ENCODE results near the gene IZUMO3.
"Not testable (repeated sequence)": the region's sequence is repeated elsewhere in the genome, so short reads cannot be mapped to it uniquely, and the experiment has no call there.

Gene IZUMO3

DNA sequence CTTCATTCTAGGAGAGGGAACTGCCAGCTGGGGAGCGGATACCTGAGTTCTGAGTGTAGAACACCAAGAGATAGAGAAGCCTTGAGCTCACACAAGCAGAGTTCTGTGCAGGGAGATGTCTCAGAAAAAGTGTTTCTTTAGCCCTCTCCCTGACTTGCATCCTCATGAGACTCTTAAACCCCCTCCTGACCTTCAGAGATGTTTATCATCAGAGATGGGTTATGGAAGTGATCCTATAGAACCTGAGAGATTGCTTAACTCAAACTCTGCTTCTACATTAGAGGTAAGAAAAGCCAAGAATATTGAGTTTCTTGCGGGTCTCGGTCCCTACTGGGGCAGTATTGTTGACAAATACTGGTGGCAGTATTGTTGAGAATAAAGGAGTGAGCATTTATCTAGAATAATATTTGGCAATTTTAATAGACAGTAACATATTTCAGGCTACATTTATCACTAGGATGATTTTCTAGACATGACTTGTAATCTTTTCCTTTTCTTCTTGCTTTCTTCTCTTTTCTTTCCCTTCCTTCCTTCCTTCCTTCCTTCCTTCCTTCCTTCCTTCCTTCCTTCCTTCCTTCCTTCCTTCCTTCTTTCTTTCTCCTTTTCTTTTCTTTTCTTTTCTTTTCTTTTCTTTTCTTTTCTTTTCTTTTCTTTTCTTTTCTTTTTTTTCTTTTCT, at the start of gene IZUMO3:
Gene IZUMO3, minus strand, starts transcription at position 51 of the 676 bp plus-strand sequence. CDS start 248 bp downstream, outside the sequence.
- no peak for DNase-seq

DNA sequence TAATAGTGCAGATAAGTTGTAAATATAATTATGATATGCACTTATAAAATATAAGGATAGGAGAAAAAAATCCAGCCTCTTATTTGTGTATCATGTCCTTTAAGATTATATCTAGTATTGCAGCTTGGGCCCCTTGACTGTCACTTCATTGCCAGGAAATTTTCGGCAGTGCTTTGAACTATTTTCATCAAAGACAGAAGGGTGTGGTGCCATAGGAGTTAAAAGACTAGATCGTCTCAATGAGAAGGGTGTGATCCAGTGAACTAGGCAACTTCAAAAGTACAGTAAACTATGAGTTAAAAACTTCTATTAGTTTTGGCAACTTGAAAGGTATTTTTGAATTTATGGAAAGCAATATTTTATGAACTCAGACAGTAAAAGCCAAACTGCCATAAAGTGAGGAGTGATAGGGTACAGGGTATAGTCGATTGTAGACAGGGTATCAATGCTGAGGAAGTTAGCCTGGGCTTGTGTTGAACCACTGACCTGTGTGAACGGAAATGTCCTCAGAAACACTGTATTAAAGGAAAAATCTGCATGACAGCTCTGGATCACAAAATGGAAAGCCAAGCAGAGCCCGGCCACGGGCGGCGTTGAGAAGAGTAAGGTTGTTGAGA, 48.6 kb upstream of the IZUMO3 start:
- no peak for DNase-seq

GRCh38 chr9:24590432-24590831, 44.7 kb upstream of the IZUMO3 start:
- no peak for DNase-seq

DNA sequence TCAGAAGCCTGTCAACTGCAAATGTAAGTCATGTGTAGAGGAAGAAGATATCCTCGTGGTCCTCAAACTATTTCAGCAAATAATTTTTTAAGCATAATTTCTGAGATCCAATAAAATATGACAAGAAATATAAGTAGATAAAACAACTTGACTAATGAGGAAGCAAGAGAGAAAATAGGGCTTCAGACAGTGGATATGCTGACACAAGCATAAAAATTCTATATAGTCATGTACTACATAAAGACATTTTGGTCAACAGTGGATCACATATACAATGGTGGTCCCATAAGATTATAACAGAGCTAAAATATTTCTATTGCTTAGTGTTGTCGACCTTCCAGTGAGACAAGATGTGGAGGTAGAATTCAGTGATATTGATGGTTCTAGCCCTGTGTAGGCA, 42.2 kb upstream of the IZUMO3 start:
- DNase-seq: no peak

GRCh38 chr9:24582146-24583126, 36.7 kb upstream of the IZUMO3 start:
- no peak for DNase-seq

DNA sequence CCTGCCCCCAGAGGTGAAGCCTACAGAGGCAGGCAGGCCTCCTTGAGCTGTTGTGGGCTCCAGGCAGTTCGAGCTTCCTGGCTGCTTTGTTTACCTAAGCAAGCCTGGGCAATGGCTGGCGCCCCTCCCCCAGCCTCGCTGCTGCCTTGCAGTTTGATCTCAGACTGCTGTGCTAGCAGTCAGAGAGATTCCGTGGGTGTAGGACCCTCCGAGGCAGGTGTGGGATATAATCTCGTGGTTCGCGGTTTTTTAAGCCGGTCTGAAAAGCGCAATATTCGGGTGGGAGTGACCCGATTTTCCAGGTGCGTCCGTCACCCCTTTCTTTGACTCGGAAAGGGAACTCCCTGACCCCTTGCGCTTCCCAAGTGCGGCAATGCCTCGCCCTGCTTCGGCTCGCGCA, 34.3 kb upstream of the IZUMO3 start:
- DNase-seq: not testable (repeated sequence)

DNA sequence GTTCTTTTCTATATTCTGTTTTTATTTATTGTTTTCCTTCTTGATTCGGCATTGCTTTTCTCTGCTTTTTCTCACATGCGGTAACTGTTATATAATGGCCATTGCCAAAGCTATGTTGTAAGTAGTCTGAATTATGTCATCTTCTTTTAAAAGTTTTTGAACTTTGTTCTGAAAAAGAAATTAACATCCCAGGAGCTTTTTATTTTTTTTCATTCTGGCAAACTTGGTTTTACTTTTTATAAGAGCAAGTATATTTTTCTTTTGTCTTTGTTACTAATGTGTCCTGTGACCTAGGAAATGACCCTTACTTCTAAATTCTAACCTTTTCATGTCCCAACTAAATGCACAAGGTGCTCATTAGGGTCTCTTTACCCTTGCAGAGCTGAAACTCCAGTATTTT, 26.7 kb upstream of the IZUMO3 start:
- no peak for DNase-seq

- no peak for DNase-seq
These were observed 16.3 kb upstream of the IZUMO3 start for GRCh38 chr9:24561957-24562356.

DNA sequence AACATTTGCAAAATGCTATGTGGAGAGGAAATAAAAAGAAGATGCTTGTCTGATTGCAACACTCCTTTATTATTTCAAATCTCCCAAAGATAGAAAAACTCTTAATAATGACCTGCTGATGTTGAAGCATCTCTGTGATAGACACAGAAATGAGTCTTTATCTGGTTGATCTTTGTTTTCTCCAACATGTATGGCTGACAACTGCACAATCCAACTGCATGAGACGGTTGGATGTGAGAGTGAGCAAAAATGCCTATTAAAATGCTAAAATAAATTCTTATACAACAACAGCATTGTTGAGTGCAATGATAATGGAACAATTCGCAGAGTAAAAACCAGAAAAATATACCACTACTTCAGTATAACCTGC, 7.5 kb upstream of the IZUMO3 start:
- DNase-seq: no peak

DNA sequence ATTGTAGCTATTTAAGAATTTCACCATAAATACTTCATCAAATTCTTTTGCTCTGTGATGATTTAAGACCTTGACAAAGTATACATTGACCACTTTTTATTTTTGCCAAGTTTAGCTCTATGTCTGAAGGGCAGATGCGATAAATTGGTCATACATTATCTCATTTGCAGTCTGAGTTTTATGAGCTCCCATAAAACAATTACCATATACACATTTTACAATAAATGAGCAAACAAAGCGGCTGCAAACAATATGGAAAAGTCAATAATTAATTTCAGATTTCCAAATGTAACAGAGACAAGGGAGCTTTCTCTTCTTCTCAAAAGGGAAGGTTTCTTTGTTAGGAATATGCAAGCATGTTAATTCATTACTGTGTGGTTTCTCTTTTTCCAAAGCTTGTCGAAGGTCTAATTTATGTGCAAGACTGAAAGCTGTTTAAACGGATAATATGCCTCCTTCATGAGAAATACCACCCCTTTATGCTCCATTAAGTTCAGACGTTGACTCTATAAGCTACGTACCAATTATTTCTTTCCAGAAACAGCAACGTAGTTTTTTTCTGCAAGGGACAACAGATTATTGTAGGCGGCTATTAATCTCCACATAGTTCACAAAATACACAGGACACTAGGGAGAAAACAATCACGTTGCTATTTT, 7.0 kb upstream of the IZUMO3 start:
- no peak for DNase-seq

DNA sequence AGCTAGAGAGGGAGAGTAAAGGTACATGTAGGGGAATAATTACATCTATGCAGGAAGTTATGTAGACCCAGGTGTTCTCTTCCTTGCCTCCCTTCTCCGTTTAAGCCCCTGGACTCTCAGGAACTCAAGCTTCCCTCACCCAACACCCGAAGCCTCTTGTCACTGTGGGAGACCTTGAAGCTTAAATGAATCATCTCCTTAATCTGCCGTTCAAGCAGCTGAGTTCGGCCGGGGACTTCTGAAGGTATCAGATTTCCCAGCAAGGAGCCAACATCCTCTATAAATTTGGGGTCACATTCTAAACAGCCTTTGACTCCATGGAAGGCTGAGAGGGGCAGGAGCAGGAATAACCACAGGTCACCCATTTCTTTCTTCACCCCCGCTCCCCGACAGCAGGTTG, 412 bp downstream of the IZUMO3 start:
- DNase-seq: no peak

DNA sequence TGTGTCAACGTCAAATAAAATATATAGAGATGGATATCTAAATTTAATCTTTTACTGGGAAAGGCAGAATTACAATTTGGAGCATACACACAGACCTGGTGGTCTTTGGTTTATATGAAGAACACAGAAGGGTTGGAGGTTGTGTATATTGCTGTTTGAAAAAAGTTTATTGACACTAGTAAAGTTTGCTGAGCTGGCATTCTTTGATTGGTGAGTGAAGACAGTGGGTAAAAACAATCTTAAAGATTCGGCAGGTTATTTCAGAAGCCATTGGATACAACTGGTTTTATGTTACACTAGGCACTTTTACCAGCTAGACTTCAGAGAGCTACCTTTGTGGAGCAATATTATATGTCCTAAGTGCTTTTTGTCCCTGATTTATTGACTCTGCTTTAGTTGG, 27.2 kb downstream of the IZUMO3 start:
- no peak for DNase-seq

DNA sequence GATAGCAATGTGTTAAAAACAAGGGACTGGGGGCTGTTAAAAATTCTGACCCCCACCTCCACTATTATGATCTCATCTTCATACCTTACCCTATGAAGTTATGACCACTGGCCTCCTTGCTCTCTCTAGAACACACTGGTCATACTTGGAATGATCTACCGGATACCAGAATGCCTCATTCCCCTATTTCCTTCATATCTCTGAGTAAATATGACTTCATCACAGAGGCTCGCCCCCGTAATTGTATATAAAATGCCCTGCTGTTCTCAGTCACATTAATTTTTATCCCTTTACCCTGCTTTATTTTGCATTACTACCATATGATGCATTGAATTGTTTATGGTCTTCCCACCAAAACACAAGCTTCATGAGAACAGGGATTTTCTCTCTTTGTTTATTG, 29.2 kb downstream of the IZUMO3 start:
- no peak for DNase-seq

DNA sequence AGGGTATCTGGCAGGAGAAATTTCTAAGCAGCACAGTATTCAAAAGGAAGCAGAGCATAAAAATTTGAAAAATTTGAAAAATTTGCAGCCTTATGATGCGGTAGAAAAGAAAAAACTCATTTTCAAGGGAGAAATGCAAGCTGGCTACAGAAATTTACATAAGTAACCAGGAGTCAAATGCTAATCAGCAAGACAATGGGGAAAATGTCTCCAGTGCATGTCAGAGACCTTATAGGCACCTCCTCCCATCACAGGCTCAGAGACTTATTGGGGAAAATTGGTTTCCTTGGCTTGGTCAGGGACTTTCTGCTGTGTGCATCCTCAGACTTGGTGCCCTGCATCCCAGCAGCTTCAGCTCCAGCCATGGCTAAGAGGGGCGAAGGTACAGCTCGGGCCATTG, 35.8 kb downstream of the IZUMO3 start:
- DNase-seq: no peak

GRCh38 chr9:24504521-24504920, 41.2 kb downstream of the IZUMO3 start:
- DNase-seq: no peak

DNA sequence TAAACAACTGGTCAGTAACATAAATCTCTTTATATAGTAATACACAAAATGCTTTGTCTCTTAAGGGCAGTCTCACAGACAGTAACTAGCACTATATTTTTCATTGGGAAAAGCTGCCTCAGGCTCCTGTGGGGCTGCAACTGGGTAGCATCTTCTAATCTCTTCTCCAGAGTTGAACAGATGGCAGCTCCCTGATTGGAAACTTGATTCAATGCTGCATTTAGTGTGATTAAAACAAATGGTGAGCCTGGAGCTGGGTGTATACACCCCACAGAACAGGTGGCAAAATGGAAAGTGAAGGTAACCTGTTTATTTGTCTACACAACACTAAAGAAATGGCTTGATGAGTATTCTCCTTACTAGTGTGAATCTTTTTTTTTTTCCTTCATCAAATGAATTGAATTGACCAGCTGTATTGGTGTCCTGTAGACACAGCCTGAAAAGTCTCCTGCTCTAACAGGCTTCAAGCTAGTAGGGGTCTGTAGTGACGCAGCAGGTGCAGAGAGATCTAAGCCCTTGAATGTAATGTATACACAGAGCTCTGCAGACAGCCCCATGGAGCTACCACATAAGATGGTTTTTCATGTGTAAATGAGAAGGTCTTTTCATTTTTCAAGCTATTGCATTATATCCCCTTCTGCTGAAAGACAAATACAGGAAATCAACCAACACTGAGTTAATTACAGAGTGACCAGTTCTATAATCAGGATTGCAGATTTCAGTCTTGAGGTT, 43.3 kb downstream of the IZUMO3 start:
- no peak for DNase-seq

GRCh38 chr9:24500761-24501160, 44.9 kb downstream of the IZUMO3 start:
- no peak for DNase-seq

- no peak for DNase-seq
These were observed 47.1 kb downstream of the IZUMO3 start for GRCh38 chr9:24498632-24499031.

DNA sequence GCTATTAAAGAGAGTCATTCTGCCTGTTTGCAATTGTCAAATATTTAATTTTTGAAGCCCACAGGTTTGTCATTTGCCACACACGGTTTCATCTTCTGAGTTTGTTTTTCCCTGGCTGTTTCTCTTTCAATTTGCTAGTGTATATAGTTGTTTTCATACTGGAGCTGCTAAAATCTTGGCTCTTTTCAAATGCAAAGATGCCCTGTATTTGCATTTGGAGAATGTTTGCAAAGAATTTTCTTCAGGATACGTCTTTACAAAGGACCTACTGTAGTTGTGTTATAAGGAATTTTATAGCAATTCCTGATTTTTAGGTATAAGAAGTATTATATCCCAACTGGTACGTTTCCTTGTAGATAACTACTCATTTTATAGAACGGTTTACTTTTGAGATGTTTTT, 48.0 kb downstream of the IZUMO3 start:
- no peak for DNase-seq

All from GDM1 (cell line).